ENCODE results near the gene EPS8L1.

EPS8L1 gene

GRCh38 chr19:55119053-55119452 lies 43.4 kb downstream of the EPS8L1 start:
- TF ChIP-seq TCF12 (IDR thresholded peaks at IDR 0.05; ENCODE audit: low read depth) (no peak), TEAD4 (IDR thresholded peaks at IDR 0.05) (no peak), CREB1 (IDR thresholded peaks at IDR 0.05; ENCODE audit: low read depth) (no peak), TAF1 (IDR thresholded peaks at IDR 0.05; ENCODE audit: low read depth) (no peak), ZBTB7A (IDR thresholded peaks at IDR 0.05; ENCODE audit: low read depth) (no peak), REST (IDR thresholded peaks at IDR 0.05; ENCODE audit: low read depth) (no peak), CEBPB (IDR thresholded peaks at IDR 0.05) (no peak), EGR1 (IDR thresholded peaks at IDR 0.05) (no peak), YY1 (IDR thresholded peaks at IDR 0.05; ENCODE audit: low read depth) (no peak), RAD21 (IDR thresholded peaks at IDR 0.05; ENCODE audit: low read depth) (no peak)

- TF ChIP-seq FOXM1 (IDR thresholded peaks at IDR 0.05; ENCODE audit: borderline replicate concordance, low read depth) (no peak), CEBPB (IDR thresholded peaks at IDR 0.05) (no peak), TEAD4 (IDR thresholded peaks at IDR 0.05) (no peak), EP300 (IDR thresholded peaks at IDR 0.05; ENCODE audit: borderline replicate concordance) (no peak)
Measured at GRCh38 chr19:55131421-55131820, 55.8 kb downstream of the EPS8L1 start.

- TF ChIP-seq FOXM1 (IDR thresholded peaks at IDR 0.05; ENCODE audit: borderline replicate concordance, low read depth) (no peak), TEAD4 (IDR thresholded peaks at IDR 0.05) (no peak), EP300 (IDR thresholded peaks at IDR 0.05; ENCODE audit: borderline replicate concordance) (no peak), TCF12 (IDR thresholded peaks at IDR 0.05; ENCODE audit: low read depth) (no peak), RAD21 (IDR thresholded peaks at IDR 0.05; ENCODE audit: low read depth) (no peak; the same call in 1 of the 2 replicates), EGR1 (IDR thresholded peaks at IDR 0.05) (no peak), NFIC (IDR thresholded peaks at IDR 0.05) (no peak), REST (IDR thresholded peaks at IDR 0.05; ENCODE audit: low read depth) (no peak), ZBTB7A (IDR thresholded peaks at IDR 0.05; ENCODE audit: low read depth) (no peak)
Measured at GRCh38 chr19:55132453-55133129, 56.9 kb downstream of the EPS8L1 start.

GRCh38 chr19:55133639-55134444 lies 58.2 kb downstream of the EPS8L1 start:
- TF ChIP-seq NFIC (IDR thresholded peaks at IDR 0.05) = no peak

- TF ChIP-seq TAF1 (IDR thresholded peaks at IDR 0.05; ENCODE audit: low read depth) = no peak
- TF ChIP-seq YY1 (IDR thresholded peaks at IDR 0.05; ENCODE audit: low read depth) = no peak
- TF ChIP-seq REST (IDR thresholded peaks at IDR 0.05; ENCODE audit: low read depth) = no peak
- TF ChIP-seq NFIC (IDR thresholded peaks at IDR 0.05) = no peak
- no peak for TF ChIP-seq CREB1 (IDR thresholded peaks at IDR 0.05; ENCODE audit: low read depth)
- TF ChIP-seq FOXM1 (IDR thresholded peaks at IDR 0.05; ENCODE audit: borderline replicate concordance, low read depth) = no peak
- no peak for TF ChIP-seq TCF12 (IDR thresholded peaks at IDR 0.05; ENCODE audit: low read depth)
- no peak for TF ChIP-seq CEBPB (IDR thresholded peaks at IDR 0.05)
- TF ChIP-seq USF1 (IDR thresholded peaks at IDR 0.05) = no peak
- TF ChIP-seq MAX (IDR thresholded peaks at IDR 0.05) = no peak
- no peak for TF ChIP-seq ZBTB7A (IDR thresholded peaks at IDR 0.05; ENCODE audit: low read depth)
- TF ChIP-seq TEAD4 (IDR thresholded peaks at IDR 0.05) = no peak
- no peak for TF ChIP-seq EGR1 (IDR thresholded peaks at IDR 0.05)
Measured at GRCh38 chr19:55134736-55135135, 59.1 kb downstream of the EPS8L1 start.

Data from Ishikawa (cell line).